Cerebellar cortex (tissue), 1 donor: ENCODE data around the gene HRC.
"Not testable (repeated sequence)": the region's sequence is repeated elsewhere in the genome, so short reads cannot be mapped to it uniquely, and the experiment has no call there.

Source experiments
- DNase-seq: peaks from one replicate; pipeline ENCODE4 v3.0.0-alpha.2; 2015; ENCODE audit warnings: low spot score

The HRC gene, protein sequence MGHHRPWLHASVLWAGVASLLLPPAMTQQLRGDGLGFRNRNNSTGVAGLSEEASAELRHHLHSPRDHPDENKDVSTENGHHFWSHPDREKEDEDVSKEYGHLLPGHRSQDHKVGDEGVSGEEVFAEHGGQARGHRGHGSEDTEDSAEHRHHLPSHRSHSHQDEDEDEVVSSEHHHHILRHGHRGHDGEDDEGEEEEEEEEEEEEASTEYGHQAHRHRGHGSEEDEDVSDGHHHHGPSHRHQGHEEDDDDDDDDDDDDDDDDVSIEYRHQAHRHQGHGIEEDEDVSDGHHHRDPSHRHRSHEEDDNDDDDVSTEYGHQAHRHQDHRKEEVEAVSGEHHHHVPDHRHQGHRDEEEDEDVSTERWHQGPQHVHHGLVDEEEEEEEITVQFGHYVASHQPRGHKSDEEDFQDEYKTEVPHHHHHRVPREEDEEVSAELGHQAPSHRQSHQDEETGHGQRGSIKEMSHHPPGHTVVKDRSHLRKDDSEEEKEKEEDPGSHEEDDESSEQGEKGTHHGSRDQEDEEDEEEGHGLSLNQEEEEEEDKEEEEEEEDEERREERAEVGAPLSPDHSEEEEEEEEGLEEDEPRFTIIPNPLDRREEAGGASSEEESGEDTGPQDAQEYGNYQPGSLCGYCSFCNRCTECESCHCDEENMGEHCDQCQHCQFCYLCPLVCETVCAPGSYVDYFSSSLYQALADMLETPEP

GRCh38 chr19:49155005-49155819 lies at the start of gene HRC:
Gene HRC (minus strand): TSS chr19:49155396. CDS start chr19:49155237, 159 bp downstream.
- no peak for DNase-seq

DNA sequence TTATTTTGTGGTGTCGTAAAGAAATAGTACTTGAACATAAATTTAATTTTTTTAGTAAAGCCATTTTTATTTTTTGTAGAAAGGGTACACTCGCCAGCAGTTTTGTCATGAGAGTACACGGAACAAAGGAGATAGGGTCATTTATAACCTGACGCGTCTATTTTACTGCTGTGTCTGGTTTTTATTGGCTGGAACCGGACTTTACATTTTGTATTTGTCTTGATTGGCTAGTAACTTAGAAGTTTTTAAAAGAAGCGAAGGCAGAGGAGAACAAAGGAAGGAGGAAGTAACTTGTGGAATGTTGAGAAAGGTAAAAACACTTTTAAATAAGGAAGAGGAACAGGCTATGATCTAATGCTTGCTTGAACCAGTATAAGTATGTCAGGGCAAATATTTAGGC lies 45.8 kb upstream of the HRC start:
- no peak for DNase-seq

DNA sequence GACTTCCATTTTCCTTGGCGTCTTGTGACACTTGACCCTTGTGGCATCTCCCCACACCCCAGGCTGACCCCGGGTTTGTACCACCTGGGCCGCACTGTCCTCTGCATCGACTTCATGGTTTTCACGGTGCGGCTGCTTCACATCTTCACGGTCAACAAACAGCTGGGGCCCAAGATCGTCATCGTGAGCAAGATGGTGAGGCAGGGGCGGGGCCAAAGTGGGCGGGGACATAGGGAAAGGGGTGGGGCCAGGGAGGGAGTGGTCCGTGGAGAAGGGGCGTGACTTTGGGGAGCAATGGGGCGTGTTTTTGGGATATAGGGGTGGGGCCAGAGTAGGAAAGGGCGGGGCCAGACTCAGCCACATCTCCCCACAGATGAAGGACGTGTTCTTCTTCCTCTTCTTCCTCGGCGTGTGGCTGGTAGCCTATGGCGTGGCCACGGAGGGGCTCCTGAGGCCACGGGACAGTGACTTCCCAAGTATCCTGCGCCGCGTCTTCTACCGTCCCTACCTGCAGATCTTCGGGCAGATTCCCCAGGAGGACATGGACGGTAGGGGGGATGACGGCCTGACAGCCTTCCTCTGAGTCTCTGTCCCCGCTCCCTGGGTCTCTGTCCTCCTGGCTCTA lies 45.2 kb upstream of the HRC start:
- no peak for DNase-seq

- DNase-seq: peak; percentile 25
Measured at GRCh38 chr19:49196527-49197240, 41.5 kb upstream of the HRC start.

- no peak for DNase-seq
Measured at GRCh38 chr19:49194408-49194807, 39.2 kb upstream of the HRC start.

DNA sequence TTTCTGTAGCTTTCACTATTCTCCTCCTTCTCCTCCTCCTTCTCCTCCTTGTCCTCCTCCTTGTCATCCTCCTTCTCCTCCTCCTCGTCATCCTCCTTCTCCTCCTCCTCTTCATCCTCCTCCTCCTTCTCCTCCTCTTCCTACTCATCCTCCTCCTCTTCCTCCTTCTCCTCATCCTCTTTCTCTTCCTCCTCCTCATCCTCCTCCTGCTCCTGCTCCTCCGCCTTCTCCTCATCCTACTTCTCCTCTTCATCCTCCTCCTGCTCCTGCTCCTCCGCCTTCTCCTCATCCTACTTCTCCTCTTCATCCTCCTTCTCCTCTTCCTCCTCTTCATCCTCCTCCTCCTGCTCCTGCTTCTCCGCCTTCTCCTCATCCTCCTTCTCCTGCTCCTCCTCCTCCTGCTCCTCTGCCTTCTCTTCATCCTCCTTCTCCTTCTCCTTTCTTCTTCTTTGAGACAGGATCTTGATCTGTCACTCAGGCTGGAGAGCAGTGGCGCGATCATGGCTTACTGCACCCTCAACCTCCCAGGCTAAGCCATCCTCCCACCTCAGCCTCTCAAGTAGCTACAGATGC lies 38.7 kb upstream of the HRC start:
- no peak for DNase-seq

DNA sequence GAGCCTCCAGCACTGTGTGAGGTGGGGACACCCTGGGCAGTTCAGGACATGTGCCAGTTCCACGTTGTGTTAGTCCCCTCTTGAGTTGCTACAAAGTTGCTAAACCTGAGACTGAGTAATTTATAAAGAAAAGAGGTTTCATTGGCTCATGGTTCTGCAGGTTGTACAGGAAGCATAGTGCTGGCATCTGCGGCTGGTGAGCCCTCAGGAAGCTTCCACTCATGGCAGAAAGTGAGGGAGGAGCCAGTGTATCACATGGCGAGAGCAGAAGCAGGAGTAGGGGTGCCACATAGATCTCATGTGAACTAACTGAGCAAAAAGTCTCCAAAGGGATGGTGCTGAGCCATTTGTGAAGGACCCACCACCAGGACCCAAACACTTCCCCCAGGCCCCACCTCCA lies 35.6 kb upstream of the HRC start:
- DNase-seq: no peak

DNA sequence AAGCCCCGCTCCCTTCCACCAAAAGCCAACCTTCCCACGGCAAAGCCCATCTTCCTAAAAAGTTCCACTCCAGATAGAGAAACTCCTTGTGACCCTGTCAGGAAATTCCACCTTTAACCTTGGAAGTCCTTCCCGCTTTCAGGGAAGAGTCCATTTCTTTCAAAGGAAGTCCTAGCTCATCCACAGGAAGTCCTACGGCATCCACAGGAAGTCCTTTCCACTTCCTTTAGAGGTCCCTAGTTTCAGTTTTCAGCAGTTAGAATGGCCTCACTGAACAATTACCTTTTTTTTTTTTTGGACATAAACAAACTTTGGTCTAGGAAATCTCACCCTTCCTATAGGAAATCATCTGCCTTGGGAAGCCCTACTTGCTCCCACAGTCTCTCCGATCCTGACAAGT lies 34.1 kb upstream of the HRC start:
- no peak for DNase-seq

DNA sequence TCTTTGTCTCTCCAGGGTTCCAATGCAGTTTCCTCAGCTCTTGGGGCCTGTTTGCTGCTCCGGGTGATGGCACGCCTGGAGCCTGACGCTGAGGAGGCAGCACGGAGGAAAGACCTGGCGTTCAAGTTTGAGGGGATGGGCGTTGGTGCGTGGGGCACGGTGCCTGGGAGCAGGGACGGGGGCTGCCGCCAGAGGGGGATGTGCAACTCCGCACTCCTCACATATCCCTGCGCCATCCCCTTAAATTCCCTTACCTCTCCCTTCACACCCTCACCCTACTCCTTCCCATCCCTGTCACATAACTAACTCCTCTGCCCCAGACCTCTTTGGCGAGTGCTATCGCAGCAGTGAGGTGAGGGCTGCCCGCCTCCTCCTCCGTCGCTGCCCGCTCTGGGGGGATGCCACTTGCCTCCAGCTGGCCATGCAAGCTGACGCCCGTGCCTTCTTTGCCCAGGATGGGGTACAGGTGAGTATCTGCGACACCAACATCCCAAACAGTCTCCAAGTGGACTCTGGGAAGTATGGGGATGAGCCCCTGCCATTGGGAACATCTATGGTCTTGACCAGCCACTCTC lies 33.5 kb upstream of the HRC start:
- DNase-seq: no peak

- DNase-seq: no peak
Measured at GRCh38 chr19:49186108-49186507, 30.9 kb upstream of the HRC start.

DNA sequence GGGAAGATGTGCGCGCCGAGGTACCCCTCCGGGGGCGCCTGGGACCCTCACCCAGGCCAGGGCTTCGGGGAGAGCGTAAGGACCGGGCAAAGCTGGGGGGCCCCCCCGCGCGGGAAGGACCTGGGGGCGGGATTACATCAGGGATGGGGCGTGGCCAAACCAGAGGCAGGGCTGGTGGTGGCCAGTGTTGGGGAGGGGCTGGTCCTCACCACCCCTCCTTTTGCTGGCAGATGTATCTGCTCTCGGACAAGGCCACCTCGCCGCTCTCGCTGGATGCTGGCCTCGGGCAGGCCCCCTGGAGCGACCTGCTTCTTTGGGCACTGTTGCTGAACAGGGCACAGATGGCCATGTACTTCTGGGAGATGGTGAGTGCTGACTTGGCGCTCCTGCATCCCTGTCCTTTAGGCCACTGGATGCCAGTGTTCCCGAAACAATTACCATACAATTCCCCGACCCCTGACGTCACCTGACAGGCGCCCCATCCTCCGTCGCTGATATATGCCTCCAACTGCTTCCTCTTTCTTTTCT lies 27.7 kb upstream of the HRC start:
- DNase-seq: peak; percentile 51

- DNase-seq: not testable (repeated sequence)
Measured at GRCh38 chr19:49182010-49182847, 27.0 kb upstream of the HRC start.

DNA sequence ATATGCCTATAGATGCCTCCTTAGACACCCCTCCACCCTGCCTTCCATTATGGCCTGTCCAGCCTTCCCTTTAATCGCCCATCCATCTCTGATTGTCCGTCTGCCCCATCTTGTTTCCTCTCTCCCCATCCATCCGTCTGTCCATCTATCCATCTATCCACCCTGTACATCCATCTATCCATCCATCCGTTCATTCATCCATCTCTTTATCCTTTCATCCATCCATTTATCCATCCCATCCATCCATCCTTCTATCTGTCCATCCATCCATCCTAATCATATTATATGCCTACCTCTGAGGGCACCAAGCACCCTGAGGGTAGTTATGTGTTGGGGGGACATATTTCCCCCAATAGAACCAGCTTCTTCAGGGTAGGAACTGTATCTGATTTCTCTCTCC lies 25.5 kb upstream of the HRC start:
- DNase-seq: no peak

DNA sequence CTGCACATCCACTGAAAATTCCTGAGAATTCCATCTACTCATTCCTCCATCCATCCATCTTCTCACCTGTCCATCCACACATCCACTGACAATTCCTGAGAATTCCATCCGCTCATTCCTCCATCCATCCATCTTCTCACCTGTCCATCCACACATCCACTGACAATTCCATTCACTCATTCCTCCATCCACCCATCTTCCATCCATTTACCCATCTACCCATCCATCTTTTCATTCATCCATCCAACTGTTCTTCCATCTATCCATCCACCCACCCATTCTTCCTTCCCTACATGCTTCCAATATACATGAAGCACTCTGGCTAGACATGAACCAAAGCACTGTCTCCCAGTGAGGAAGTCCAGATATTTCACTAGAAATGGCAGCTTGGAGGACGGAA lies 18.0 kb upstream of the HRC start:
- DNase-seq: no peak

DNA sequence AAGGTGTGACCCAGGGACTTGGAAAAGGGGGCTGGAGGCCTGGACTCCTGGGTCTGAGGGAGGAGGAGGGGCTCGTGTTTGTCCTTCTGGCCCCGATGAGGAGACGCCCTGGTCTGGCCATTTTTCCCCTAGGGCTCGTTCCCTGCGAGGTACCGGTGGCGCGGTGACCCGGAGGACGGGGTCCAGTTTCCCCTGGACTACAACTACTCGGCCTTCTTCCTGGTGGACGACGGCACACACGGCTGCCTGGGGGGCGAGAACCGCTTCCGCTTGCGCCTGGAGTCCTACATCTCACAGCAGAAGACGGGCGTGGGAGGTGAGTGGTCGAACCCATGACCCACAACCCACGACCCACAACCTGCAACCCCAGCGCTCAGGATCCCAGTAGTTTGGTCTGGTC lies 13.2 kb upstream of the HRC start:
- no peak for DNase-seq

GRCh38 chr19:49167857-49168409 lies 12.7 kb upstream of the HRC start:
- DNase-seq: no peak

DNA sequence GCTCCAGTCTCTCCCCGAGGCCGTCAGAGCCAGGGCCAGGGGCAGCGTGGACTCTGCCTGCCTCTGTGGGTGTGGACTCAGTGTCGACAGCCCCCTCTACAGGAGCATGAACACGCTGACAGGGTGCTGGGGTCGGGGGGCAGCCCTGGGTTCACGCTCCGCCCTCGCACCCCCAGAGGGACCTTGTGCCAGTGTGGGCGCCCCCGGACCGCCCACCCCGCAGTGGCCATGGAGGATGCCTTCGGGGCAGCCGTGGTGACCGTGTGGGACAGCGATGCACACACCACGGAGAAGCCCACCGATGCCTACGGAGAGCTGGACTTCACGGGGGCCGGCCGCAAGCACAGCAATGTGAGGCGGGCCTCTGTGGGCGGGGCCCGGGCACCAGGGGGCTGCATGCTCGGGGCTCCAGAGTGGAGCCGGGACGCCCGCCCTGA lies 10.7 kb upstream of the HRC start:
- DNase-seq: no peak

- DNase-seq: no peak
Measured at GRCh38 chr19:49165111-49165750, 10.0 kb upstream of the HRC start.

- DNase-seq: no peak
Measured at GRCh38 chr19:49161987-49162386, 6.8 kb upstream of the HRC start.
